Fibroblast of peridontal ligament (primary cell): ENCODE data around the gene MAP3K5.

Source experiments
- DNase-seq: peaks from one replicate; pipeline ENCODE4 v3.0.0-alpha.2; 2010; ENCODE audit errors: extremely low read depth

MAP3K5 gene

GRCh38 chr6:136517582-136517981 lies 274.7 kb downstream of the MAP3K5 start:
- no peak for DNase-seq

GRCh38 chr6:136517002-136517401 lies 275.3 kb downstream of the MAP3K5 start:
- no peak for DNase-seq

- DNase-seq: no peak
These were observed 277.7 kb downstream of the MAP3K5 start for GRCh38 chr6:136514591-136514990.

GRCh38 chr6:136511926-136512325 lies 280.4 kb downstream of the MAP3K5 start:
- no peak for DNase-seq

GRCh38 chr6:136511397-136511796 lies 280.9 kb downstream of the MAP3K5 start:
- DNase-seq: no peak

- DNase-seq: no peak
These were observed 281.5 kb downstream of the MAP3K5 start for GRCh38 chr6:136510782-136511181.

- DNase-seq: no peak
These were observed 282.0 kb downstream of the MAP3K5 start for GRCh38 chr6:136510299-136510698.

- DNase-seq: no peak
These were observed 283.4 kb downstream of the MAP3K5 start for GRCh38 chr6:136508725-136509392.
